GM19372 (cell line): ENCODE data around the gene KCND1.
"Not testable (repeated sequence)": the region's sequence is repeated elsewhere in the genome, so short reads cannot be mapped to it uniquely, and the experiment has no call there.

Experiments used
- ATAC-seq: cut with Tn5 transposase; IDR thresholded peaks from one replicate; pipeline ENCODE4 v1.9.1; 2021; ENCODE audit warnings: mild to moderate bottlenecking, low read depth, moderate library complexity; ENCODE audit not compliant: unreplicated experiment

Gene KCND1

DNA sequence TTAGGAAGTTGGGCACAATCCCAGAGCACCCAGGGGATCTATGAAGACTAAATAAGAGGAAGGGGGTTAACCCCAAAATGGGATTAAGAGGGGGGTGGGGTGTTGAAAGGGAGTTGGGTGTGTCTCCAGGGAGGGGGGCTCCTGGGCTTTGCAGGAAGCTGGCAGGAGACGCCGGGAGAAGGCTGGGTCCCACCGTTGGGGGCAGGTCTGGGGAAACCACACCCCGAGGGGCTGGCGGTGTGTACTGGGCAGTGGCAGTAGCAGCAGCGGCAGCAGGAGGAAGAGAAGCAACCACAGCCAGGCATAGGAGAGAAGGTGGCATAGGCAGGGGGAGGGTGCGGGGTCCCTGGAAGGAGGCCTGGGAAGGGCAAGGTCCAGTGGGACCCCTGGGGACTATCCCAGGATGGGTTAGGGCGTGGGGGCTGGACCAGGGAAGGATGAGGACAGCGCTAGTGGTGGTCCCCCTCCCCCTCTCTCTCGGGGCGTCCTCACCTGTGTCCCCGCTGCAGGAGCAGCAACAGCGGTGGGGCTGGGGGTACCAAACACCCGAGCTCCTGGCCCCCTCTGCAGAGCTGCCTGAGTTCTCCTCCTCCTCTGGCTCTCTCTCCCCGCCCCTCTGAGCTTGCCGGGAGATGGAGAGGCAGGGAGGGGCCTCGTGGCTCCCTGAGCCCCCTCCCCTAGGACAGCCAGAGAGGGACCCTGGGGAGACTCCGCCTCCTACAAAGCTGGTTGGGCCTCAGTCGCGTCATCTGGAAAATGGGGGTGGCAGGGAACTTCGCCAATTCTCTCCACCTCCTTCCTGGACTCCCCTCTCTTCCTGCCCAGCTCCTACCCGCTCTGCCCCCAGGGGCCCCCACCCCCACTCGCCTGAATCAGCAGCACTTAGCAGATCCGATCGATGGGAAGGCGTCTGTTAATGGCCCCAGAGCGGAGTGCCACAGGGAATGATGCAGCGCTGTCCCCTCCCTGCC, at the start of gene KCND1:
Gene KCND1, minus strand, starts transcription at position 596 of the 971 bp plus-strand sequence. CDS start 1,573 bp downstream, outside the sequence.
- no peak for ATAC-seq

DNA sequence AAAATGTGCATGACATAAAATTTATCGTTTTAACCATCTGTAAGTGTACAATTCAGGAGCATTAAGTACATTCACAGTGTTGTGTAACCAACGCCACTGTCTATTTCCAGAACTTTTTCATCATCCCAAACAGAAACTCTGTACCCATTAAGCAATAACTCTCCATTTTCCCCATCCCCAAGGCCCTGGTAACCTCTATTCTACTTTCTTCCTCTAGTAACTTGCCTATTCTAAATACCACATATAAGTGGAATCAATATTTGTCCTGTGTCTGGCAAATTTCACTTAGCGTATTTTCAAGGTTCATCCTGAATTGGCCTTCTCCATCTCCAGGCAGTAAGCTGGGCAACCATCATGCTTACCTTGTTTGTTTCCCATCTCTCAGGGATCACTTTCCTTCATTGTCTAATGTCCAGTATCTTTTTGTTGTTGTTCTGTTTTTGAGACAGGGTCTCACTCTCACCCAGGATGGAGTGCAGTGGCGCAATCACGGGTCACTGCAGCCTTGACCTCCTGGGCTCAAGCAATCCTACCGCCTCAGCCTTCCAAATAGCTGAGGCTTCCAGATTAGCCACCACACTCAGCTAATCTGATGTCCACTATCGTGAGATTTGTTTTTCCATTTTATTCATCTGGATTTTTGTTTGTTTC, 48.1 kb upstream of the KCND1 start:
- ATAC-seq: no peak

DNA sequence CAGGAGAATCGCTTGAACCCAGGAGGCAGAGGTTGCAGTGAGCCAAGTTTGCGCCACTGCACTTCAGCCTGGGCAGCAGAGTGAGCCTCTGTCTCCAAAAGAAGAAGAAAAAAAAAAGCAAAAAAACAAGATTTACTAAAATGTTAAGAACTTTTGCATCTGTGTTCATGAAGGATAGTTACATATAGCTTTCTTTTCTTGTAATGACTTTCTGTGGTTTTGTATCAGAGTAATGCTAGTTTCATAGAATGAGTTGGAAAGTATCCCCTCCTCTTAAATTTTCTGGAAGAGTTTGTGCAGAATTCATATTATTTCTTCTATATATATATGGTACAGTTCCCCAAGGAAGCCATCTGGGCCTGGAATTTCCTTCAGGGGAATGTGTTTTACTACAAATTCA, 47.4 kb upstream of the KCND1 start:
- ATAC-seq: no peak

DNA sequence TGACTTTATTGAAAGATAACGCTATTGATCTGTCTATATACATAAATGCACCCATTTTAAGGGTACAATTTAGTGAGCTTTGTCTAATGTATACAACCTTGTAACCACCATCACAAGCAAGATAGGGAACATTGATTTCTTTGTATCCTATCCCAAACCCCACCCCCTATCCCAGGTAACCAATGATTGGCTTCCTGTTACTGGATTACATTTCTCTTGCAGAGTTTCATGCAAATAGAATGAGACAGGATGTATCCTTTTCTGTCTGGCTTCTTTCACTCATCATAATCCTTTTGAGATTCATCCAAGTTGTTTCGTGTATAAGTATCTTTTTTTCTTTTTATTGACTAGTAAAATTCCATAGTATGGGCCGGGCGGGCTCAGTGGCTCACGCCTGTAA, 32.1 kb upstream of the KCND1 start:
- ATAC-seq: no peak

DNA sequence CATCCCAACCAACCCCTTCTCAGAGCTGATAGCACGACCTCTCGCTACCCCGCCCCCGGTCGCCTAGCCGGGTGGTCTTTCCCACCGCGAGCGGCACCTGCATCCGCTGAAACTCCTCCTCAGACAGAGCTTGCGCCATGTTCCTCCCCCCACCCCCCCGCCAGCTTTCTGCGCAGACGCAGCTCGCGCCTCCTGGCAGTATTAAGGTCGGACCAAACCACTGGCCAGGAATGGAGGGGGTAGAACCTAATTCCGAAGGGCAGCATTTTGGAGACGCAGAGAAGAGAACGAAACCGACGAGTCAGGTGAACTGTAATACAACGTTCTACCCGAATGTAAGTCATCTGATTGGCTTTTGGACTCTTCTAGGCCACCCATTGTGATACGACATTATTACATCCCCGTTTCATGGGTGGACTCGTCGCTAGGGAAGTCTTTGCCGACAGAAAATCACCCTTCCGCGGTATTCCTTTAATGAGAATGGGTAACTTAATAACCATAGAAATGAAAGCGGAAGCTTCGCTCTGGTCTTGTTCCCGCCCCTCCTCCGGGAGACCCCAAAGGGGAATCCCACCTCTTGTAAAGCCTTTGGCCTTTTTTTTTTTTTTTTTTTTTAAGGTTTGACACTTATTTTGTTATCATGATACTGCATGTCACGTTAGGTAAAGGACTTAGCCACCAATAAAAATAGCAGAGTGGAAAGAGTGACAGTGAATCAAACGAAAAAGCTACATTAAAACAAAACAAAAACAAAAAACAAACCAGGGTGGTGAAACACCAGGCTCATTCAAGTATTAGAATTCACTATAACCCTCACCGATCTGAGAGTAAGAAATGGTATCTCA, 30.7 kb upstream of the KCND1 start, which contains the start of gene GRIPAP1:
Gene GRIPAP1, minus strand, starts transcription at position 174 of the 845 bp plus-strand sequence. Its CDS starts 35 bp downstream, at position 139.
- ATAC-seq: peak; percentile 75

DNA sequence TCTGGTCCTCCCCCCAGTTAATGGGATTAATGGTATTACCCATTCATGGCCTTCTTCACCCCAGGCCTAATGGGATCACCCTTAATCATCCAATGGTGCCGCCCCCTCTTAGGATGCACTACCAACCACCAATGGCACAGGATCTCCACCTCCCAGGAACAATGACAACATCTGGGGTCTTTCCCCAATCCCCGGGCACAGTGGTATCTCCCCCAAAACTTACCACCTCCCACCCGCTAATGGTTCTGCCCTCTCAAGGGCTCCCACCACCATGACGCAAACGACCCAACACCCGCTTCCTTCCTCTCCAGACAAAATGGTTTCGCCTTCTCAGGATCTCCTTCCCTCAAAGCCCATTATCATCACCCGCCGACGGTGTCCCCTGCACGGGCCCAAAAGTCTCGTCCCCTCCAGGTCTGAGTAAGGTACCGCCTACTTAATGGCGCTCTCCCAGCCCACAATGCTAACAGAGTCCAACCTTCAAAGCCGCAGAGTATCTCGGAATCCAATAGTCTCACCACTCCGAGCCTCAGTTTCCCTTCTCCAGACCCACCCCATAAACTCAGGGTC, 30.0 kb upstream of the KCND1 start:
- peak; percentile 29 for ATAC-seq

DNA sequence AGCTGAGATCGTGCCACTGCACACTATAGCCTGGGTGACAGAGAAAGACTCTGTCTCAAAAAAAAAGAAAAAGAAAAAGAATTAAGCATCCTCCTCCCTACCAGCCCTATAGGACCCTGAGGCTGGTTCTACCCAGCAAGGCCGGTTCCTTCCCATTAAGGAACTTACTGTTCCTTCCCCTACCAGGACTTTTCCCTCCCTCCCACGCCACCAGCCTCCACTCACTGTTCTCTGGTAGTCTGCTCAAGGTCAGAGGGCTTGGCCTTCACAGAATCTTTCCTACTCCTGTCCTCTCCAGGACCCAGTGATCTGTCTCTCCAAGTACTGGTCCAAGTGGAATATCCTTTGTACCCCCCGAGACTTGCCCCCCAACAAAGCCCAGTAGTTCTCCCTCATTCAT, 29.0 kb upstream of the KCND1 start:
- no peak for ATAC-seq

DNA sequence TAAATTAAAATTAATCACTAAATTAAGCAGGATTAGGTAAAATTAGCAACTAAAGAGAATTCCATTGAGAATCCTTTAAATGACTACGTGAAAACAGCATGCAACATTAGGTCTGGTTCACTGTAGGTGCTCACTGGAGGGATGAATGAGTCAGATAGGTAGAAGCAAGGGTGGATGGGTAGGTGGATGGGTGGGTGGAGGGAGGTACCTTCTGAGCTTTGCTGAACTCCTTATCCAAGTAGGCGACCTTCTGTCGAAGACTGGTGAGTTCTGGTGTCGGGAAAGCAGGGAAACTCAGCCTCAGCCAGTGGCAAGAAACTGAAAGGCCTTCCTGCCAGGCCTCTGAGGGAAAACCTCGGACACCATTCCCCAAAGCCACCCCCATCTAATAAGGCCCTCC, 27.4 kb upstream of the KCND1 start:
- no peak for ATAC-seq

DNA sequence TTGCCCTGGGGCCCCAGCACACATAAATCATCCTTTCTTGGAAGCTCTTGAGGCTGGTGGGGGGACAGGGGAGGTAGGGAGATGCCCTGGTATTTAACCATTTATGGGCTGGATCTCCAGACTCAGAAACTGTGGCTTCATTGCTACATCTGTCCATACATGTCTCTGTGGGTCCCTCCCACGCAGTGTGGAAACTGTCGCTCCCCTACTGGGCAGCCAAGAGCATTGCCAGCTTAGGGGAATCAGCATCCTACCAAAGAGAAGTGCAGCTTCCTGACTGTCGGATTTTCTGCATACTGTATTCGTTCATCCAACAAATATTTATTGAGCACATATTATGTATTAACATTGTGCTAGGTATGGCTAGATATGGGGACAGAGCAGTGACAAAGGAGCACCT, 26.7 kb upstream of the KCND1 start:
- no peak for ATAC-seq

DNA sequence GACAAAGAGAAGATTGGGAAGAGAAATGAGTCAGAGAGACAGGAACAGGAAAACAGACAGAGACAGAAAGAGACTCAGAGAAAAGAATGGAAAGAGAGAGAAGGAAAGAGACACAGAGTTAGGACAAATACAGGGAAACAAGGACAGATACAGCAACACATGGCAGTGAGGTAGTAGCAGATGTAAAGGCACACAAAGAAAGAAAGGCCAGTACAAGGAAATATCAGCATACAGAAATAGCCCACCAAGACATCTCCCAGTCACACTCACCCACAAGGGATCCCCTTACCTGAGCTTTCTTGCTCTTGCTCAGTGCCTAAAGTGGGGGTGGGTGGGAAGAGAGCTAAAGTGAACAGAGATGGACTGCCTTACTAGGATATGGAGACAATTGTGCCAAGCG, 26.2 kb upstream of the KCND1 start:
- no peak for ATAC-seq

DNA sequence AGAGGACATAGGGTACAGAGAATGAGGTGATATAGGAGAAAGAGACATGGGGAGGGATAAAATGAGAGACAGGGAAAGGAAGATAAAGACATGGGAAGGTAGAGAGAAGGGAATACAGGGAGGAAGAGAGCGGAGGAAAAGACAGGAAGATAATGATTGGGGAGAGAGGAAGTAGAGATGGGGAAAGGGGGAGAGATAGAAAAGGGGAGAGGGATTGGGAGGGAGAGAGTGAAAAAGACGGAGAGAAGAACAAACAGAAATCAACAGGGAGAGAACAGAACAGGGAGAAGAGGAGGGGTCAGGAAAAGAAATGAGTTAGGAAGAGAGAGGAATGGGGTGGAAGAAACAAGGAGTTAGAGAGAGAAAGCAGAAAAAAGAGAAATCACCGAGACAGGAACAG, 25.8 kb upstream of the KCND1 start:
- ATAC-seq: no peak

DNA sequence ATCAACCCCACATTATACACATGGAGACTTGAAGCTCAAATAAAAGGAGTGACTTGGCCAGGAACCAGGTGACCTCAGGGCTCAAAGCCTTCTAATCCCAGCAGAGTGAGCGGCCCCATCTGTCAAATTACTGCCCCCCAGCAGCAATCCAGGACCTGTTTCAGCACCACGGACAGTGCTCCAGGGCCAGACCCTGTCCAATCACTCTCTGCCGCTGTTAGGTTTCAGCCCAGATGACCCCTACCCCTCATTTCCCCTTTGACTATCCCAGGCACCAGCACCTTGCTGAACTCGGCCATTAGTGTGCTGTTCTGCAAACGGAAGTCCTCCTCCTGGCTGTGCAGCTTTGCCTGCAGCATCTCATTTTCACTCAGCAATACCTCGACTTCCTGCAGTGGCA, 25.3 kb upstream of the KCND1 start:
- ATAC-seq: no peak

DNA sequence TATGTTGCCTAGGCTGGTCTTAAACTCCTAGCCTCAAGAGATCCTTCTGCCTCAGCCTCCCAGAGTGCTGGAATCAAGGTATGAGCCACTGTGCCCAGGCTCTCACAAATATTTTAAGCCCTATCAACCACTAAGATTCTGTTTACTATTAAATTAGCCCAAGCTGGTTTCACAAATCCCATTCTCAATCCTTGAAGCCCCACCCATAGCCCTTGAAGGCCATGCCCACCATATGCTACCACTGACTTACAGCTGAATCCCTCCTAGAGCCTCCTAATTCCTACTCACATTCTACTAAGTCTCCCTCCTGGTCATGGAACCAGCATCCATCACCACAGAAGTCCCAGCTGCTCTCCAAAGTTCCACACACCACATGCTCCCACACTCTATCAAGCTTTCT, 20.7 kb upstream of the KCND1 start:
- ATAC-seq: no peak

DNA sequence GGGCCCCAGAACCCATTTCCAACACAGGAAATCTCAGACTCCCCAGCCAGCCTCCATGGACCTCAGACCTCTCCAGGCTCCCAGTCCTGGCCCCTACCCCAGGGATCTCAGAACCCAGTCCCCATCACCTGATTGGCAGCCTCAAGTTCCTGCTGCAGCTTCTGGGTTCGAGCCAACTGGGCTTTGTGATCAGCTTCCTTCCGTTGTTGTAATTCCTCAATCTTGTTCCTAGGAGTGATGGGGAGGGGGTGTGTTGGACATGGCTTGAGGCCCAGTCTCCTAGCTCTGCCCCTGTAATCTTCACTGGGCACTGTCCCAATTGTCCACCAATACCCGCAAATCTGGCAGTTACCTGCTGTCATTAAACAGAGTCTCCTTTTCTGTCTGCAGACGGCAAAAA, 17.8 kb upstream of the KCND1 start:
- ATAC-seq: no peak

DNA sequence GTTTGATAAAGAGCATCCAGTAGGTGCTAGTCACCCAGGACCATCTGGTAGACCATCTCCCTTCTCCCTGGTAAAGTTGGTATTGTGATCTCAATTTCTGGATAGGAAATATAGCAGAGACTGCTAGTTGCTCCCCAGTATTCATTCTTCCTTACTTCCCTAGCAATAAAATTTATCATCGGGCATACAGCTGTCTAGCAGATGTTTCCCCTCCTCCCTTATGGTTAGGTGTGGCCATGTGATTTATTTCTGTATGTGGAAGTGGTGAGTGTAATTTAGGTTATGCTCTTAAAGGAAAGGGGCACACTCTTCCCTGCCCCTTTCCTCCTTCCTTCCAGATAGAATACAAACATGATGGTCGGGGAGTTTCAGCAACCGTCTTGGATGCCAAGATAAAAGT, 12.3 kb upstream of the KCND1 start:
- ATAC-seq: no peak

DNA sequence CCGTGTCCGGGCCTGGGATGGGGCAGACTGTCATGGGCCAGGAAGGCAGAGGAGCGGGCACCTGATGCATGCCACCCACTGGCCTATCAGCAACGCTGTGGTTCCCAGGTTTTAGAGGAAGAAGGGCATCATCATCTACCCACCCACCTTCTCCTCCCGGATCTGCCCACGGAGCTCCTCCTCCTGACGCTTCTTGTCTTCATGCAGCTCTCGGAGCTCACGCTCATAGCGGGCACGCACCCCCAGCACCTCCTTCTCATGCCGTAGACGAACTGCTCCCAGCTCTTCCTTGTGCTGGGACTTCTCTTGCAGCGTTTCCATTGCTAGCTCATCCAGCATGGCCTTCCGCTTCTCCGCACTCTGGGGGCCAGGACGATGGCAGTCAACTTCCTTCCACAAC, 11.4 kb upstream of the KCND1 start:
- ATAC-seq: no peak

DNA sequence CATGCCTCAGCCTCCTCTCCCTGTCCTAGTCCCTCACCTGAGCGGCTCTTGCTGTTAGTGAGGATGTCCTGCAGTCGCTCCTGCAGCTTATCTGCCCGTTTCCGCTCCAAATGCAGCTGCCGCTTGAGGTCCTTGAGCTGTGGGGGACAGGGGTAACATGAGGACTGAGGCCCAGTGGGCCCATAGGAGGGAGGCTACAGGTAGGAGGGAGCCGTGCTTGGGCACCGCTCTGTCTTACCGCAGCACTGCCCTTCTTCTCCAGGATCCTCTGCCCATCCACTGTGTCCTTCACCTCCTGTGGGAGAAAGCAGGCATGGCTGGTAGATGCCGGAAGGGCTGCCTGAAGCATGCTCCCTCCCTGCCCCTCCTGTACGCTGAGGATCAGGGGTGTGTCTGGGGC, 9.5 kb upstream of the KCND1 start:
- no peak for ATAC-seq

DNA sequence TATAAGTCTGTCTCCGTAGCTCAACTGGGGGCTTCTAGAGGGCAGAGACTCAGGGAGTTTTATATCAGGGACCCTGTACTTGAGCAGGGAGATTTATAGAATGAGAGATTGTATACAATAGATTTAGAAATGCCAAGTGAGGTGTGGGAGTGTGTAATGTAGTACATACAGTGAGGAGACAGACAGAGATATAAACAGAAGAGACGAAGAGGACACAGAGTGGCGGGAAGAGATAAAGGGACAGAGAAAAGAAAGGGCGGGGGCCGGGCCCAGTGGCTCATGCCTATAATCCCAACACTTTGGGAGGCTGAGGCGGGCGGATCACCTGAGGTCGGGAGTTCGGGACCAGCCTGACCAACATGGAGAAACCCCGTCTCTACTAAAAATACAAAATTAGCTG, 8.7 kb upstream of the KCND1 start:
- not testable (repeated sequence) for ATAC-seq

DNA sequence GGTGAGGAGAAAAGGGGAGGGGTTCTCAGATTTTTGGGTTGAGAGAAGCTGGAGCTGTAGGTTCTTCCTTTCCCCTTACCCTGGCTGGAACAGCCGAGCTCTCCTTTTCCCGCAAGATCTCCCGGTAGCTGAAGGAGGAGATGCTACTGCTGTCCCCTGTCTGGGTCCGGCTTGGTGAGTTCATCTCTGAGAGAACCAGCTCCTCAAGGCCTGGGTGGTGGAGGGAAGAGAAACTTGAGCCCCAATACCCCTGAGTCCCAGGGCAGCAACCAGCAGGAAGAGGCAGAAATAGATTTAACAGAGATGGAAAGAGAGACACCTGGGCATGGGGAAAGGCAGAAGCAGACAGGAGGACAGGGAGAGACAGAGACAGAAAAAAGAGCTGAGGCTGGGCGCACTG, 6.6 kb upstream of the KCND1 start:
- no peak for ATAC-seq

DNA sequence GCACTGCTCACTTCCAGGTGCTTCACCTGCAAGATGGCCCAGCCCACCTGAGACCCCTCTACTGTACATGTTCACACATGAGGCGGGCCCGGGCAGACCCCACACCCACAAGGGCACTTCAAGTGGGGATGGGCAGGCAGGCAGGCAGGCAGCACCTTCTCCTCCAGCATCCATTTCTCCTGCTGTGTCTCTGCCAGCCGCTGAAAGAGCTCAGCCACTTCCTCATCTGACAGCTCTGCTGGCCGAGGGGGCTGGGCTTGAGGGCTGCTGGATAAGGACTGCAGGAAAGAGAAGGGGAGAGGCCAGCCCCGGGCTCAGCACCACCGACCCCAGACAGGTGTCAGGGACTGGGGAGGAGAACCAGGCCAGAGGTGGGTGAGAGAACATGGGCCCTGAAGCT, 4.4 kb upstream of the KCND1 start:
- ATAC-seq: no peak

DNA sequence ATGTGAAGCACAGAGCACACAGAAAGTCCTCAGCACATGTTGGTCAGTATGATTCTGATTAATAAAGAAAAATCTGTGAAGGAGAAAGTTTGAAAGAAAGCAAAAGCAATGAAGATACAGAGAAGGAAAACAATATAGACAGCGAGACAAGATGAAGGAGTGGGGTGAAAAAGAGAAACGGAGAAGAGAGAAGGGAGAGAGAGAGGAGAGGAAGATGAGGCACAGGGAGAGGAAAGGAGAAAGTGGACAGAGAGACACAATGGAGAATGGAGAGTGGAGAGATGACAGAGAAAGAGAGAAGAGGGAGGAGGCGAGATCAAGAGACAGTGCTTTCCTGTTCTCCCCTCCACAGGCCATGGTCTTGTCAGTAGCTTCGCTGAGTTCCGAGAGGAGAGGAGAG, 3.9 kb upstream of the KCND1 start:
- no peak for ATAC-seq
